Limb (tissue), 2 donors: ENCODE data around the gene TAF11L6.
"Not testable (repeated sequence)": the region's sequence is repeated elsewhere in the genome, so short reads cannot be mapped to it uniquely, and the experiment has no call there.

Experiments
- DNase-seq, 2 donors: peaks; one replicate each; pipeline ENCODE4 v3.0.0-alpha.2; 2016; ENCODE audit errors: extremely low spot score in 2 of 2

Gene TAF11L6

GRCh38 chr5:17528369-17528768 is at the start of gene TAF11L6:
TSS of gene TAF11L6 (plus strand) at chr5:17528669.
- not testable (repeated sequence) for DNase-seq

GRCh38 chr5:17481378-17481777 is 47.1 kb upstream of the TAF11L6 start:
- no peak for DNase-seq

GRCh38 chr5:17482790-17483189 is 45.7 kb upstream of the TAF11L6 start:
- DNase-seq: no peak

GRCh38 chr5:17486464-17487173 is 41.9 kb upstream of the TAF11L6 start:
- DNase-seq: not testable (repeated sequence)

GRCh38 chr5:17487174-17487512 is 41.3 kb upstream of the TAF11L6 start:
- DNase-seq: no peak

GRCh38 chr5:17491257-17491656 is 37.2 kb upstream of the TAF11L6 start:
- not testable (repeated sequence) for DNase-seq

GRCh38 chr5:17492770-17493169 is 35.7 kb upstream of the TAF11L6 start:
- DNase-seq: no peak

- DNase-seq: no peak
These were observed 31.0 kb upstream of the TAF11L6 start for GRCh38 chr5:17497446-17497845.

- not testable (repeated sequence) for DNase-seq
These were observed 30.5 kb upstream of the TAF11L6 start, which contains the start of gene TAF11L2 for GRCh38 chr5:17497931-17498330. TSS of gene TAF11L2 (plus strand) at chr5:17498231.

- no peak for DNase-seq
These were observed 16.6 kb upstream of the TAF11L6 start for GRCh38 chr5:17511775-17512325.

- not testable (repeated sequence) for DNase-seq
These were observed 10.9 kb upstream of the TAF11L6 start for GRCh38 chr5:17517526-17517925.

- DNase-seq: not testable (repeated sequence)
These were observed 10.4 kb upstream of the TAF11L6 start, which contains the start of gene TAF11L3 for GRCh38 chr5:17518067-17518466. TSS of gene TAF11L3 (plus strand) at chr5:17518367.

- DNase-seq: not testable (repeated sequence)
These were observed 9.0 kb upstream of the TAF11L6 start for GRCh38 chr5:17519508-17519907.

GRCh38 chr5:17521501-17521900 is 7.0 kb upstream of the TAF11L6 start, which contains the start of gene TAF11L4:
TSS of gene TAF11L4 (plus strand) at chr5:17521801.
- DNase-seq: not testable (repeated sequence)

- not testable (repeated sequence) for DNase-seq
These were observed 3.5 kb upstream of the TAF11L6 start, which contains the start of gene TAF11L5 for GRCh38 chr5:17524935-17525334. TSS of gene TAF11L5 (plus strand) at chr5:17525235.

- DNase-seq: not testable (repeated sequence)
These were observed 2.0 kb upstream of the TAF11L6 start for GRCh38 chr5:17526504-17526903.
